CD4-positive, alpha-beta T cell treated with Interleukin-17A for 1 hour (primary cell): ENCODE results near the gene ZNF23.

Experiments
- DNase-seq: peaks from one replicate; pipeline ENCODE4 v3.0.0-alpha.2; 2020

Gene ZNF23

GRCh38 chr16:71464231-71464630, 2.2 kb upstream of the ZNF23 start:
- no peak for DNase-seq

- no peak for DNase-seq
Observed at GRCh38 chr16:71460941-71461340, 1.1 kb downstream of the ZNF23 start.

GRCh38 chr16:71460236-71460635, 1.8 kb downstream of the ZNF23 start:
- no peak for DNase-seq

- DNase-seq, result no peak
Observed at GRCh38 chr16:71459510-71459909, 2.5 kb downstream of the ZNF23 start.

GRCh38 chr16:71456801-71457200, 5.2 kb downstream of the ZNF23 start:
- no peak for DNase-seq

- no peak for DNase-seq
Observed at GRCh38 chr16:71453036-71453435, 9.0 kb downstream of the ZNF23 start.

GRCh38 chr16:71449020-71449419, 13.0 kb downstream of the ZNF23 start:
- DNase-seq, result no peak

GRCh38 chr16:71448274-71448866, 13.7 kb downstream of the ZNF23 start:
- DNase-seq, result no peak

- DNase-seq, result no peak
Observed at GRCh38 chr16:71443714-71444113, 18.3 kb downstream of the ZNF23 start.

GRCh38 chr16:71442051-71442440, 20.0 kb downstream of the ZNF23 start, which contains the start of gene TLE7:
TSS of gene TLE7 (minus strand) at chr16:71442054. CDS start at chr16:71433324, 8,730 bp downstream.
- no peak for DNase-seq

- peak; percentile 10 for DNase-seq
Observed at GRCh38 chr16:71441348-71442050, 20.5 kb downstream of the ZNF23 start.

GRCh38 chr16:71440669-71441347, 21.2 kb downstream of the ZNF23 start:
- DNase-seq, result no peak

GRCh38 chr16:71439523-71439922, 22.5 kb downstream of the ZNF23 start:
- DNase-seq, result no peak

GRCh38 chr16:71436473-71436872, 25.6 kb downstream of the ZNF23 start:
- DNase-seq, result no peak

- no peak for DNase-seq
Observed at GRCh38 chr16:71432906-71433305, 29.1 kb downstream of the ZNF23 start.

GRCh38 chr16:71431991-71432390, 30.1 kb downstream of the ZNF23 start:
- DNase-seq, result no peak

GRCh38 chr16:71431176-71431575, 30.9 kb downstream of the ZNF23 start:
- DNase-seq, result no peak

- DNase-seq, result no peak
Observed at GRCh38 chr16:71430744-71431143, 31.3 kb downstream of the ZNF23 start.

- no peak for DNase-seq
Observed at GRCh38 chr16:71429581-71429980, 32.5 kb downstream of the ZNF23 start.

GRCh38 chr16:71428883-71429282, 33.2 kb downstream of the ZNF23 start:
- no peak for DNase-seq

GRCh38 chr16:71428385-71428784, 33.7 kb downstream of the ZNF23 start:
- no peak for DNase-seq

- no peak for DNase-seq
Observed at GRCh38 chr16:71426880-71427615, 35.0 kb downstream of the ZNF23 start.

- DNase-seq, result peak; percentile 15
Observed at GRCh38 chr16:71426069-71426879, 35.8 kb downstream of the ZNF23 start.
